SK-N-SH (cell line): ENCODE results near the gene VMP1. TPM values are rescaled to one million over a fixed set of nuclear protein-coding genes. Genes with fewer than 3 reads are reported as not detected.

Experiments used
- CTCF ChIA-PET: fragments of 300-600, 350-600 bp; formaldehyde crosslinking; extraction: SDS; loops from one replicate; lab custom pipeline; 2021; lab: Yijun Ruan, JAX
- POLR2A ChIA-PET: fragments of 350-600 bp; sonication (Branson Sonifier 250); formaldehyde crosslinking; extraction: SDS; loops from one replicate; lab custom pipeline; 2020; ENCODE audit warnings: antibody characterized with exemption, inconsistent platforms; lab: Yijun Ruan, JAX
- DNase-seq: peaks from one replicate; pipeline ENCODE4 v3.0.0; 2012
- H2AFZ ChIP-seq: fragments of 200-600 bp; sonication (generic); 2 replicates; pipeline ENCODE4 v1.8.1; 2016; ENCODE audit warnings: antibody characterized with exemption, mild to moderate bottlenecking, low read depth
- H3F3A ChIP-seq: fragments of 200-600 bp; sonication (generic); replicated peaks from 2 replicates; pipeline ENCODE3; 2016; ENCODE audit warnings: antibody characterized with exemption, mild to moderate bottlenecking; ENCODE audit not compliant: insufficient read depth
- H3K27ac ChIP-seq, 2 experiments: fragments of 200-500 bp in 1 of 2; fragments of 200-600 bp in 1 of 2; sonication (Bioruptor generic) in 1 of 2; sonication (generic), shearing (Covaris generic) in 1 of 2; 2 replicates each; pipeline versions ENCODE4 v1.5.1 to v1.6.1; 2014 to 2016; ENCODE audit warnings: low read depth in 2 of 2, inconsistent platforms in 1 of 2, low read length in 1 of 2, mild to moderate bottlenecking in 1 of 2, mixed read lengths in 1 of 2
- H3K27me3 ChIP-seq: fragments of 200-600 bp; sonication (generic), shearing (Covaris generic); 2 replicates; pipeline ENCODE4 v1.6.1; 2016; ENCODE audit warnings: mixed run types; ENCODE audit not compliant: insufficient read depth
- H3K36me3 ChIP-seq, 2 experiments: fragments of 200-500 bp in 1 of 2; fragments of 200-600 bp in 1 of 2; sonication (Bioruptor generic) in 1 of 2; sonication (generic) in 1 of 2; replicated peaks in 1 of 2; 2 replicates each; pipeline versions ENCODE3 to v1.5.1; 2014 to 2016; ENCODE audit warnings: low read length in 1 of 2, mild to moderate bottlenecking in 1 of 2; ENCODE audit not compliant: insufficient read depth in 2 of 2, control insufficient read depth in 1 of 2
- H3K4me1 ChIP-seq, 2 experiments: fragments of 200-500 bp in 1 of 2; fragments of 200-600 bp in 1 of 2; sonication (Bioruptor generic) in 1 of 2; sonication (generic), shearing (Covaris generic) in 1 of 2; 2 replicates each; pipeline versions ENCODE4 v1.5.1 to v1.6.1; 2014 to 2016; ENCODE audit warnings: low read depth in 1 of 2, low read length in 1 of 2, mixed run types in 1 of 2; ENCODE audit not compliant: insufficient read depth in 2 of 2, control insufficient read depth in 1 of 2
- H3K4me2 ChIP-seq: fragments of 200-600 bp; sonication (generic), shearing (Covaris generic); 2 replicates; pipeline ENCODE4 v1.6.1; 2017; ENCODE audit warnings: mixed run types
- H3K4me3 ChIP-seq, 2 experiments: fragments of 200-500 bp in 1 of 2; fragments of 200-600 bp in 1 of 2; sonication (Bioruptor generic) in 1 of 2; sonication (generic), shearing (Covaris generic) in 1 of 2; 2 replicates each; pipeline versions ENCODE4 v1.5.1 to v1.8.1; 2014 to 2016; ENCODE audit warnings: low read depth in 2 of 2, inconsistent platforms in 1 of 2, low read length in 1 of 2, mild to moderate bottlenecking in 1 of 2, mixed read lengths in 1 of 2, moderate library complexity in 1 of 2
- H3K79me2 ChIP-seq: fragments of 200-600 bp; sonication (generic); 2 replicates; pipeline ENCODE4 v1.8.1; 2017; ENCODE audit warnings: mild to moderate bottlenecking; ENCODE audit not compliant: insufficient read depth
- H3K9ac ChIP-seq: fragments of 200-600 bp; sonication (generic); 2 replicates; pipeline ENCODE4 v1.6.1; 2017; ENCODE audit warnings: mixed run types
- H3K9me2 ChIP-seq: fragments of 200-600 bp; sonication (generic); 2 replicates; pipeline ENCODE4 v1.6.1; 2017; ENCODE audit warnings: mixed run types
- H3K9me3 ChIP-seq: fragments of 200-600 bp; sonication (generic); 2 replicates; pipeline ENCODE4 v1.6.1; 2017; ENCODE audit warnings: mixed run types, mild to moderate bottlenecking, moderate library complexity
- H4K20me1 ChIP-seq: fragments of 200-600 bp; sonication (generic); 2 replicates; pipeline ENCODE4 v1.6.1; 2017; ENCODE audit warnings: mild to moderate bottlenecking, mixed run types; ENCODE audit not compliant: insufficient read depth
- CTCF ChIP-seq: fragments of 200-600 bp; sonication (generic); IDR thresholded peaks from 2 replicates; pipeline ENCODE4 v1.6.1; 2017; ENCODE audit warnings: antibody characterized with exemption, mild to moderate bottlenecking, moderate library complexity
- EP300 ChIP-seq, 2 experiments: IDR thresholded peaks; 2 replicates each; pipeline versions ENCODE4 v1.4.0 to v1.6.1; 2012; ENCODE audit warnings: borderline replicate concordance in 1 of 2, low read depth in 1 of 2, low read length in 1 of 2
- EZH2phosphoT487 ChIP-seq: fragments of 200-600 bp; sonication (generic); IDR thresholded peaks from 2 replicates; pipeline ENCODE4 v1.6.1; 2017; ENCODE audit warnings: low read depth, mixed run types, mild to moderate bottlenecking, antibody characterized with exemption, moderate library complexity, borderline replicate concordance
- FOXJ3 ChIP-seq: sonication (generic); formaldehyde crosslinking; IDR thresholded peaks from 2 replicates; pipeline ENCODE4 v1.5.1; 2020; ENCODE audit warnings: mild to moderate bottlenecking, missing genetic modification reagents
- FOXM1 ChIP-seq: IDR thresholded peaks from 2 replicates; pipeline ENCODE4 v1.4.0; 2012; ENCODE audit warnings: low read depth, mild to moderate bottlenecking
- GATA2 ChIP-seq: sonication (generic); formaldehyde crosslinking; IDR thresholded peaks from 2 replicates; pipeline ENCODE4 v1.5.0; 2020; ENCODE audit warnings: mild to moderate bottlenecking, missing genetic modification reagents
- JUND ChIP-seq: IDR thresholded peaks from 2 replicates; pipeline ENCODE4 v1.4.0; 2012
- MAX ChIP-seq: IDR thresholded peaks from 2 replicates; pipeline ENCODE4 v1.4.0; 2012; ENCODE audit warnings: low read depth
- MEF2A ChIP-seq: IDR thresholded peaks from 2 replicates; pipeline ENCODE4 v1.4.0; 2012; ENCODE audit warnings: low read depth, borderline replicate concordance
- NRF1 ChIP-seq: IDR thresholded peaks from 2 replicates; pipeline ENCODE4 v1.6.1; 2012; ENCODE audit warnings: low read depth, mild to moderate bottlenecking, low read length
- RAD21 ChIP-seq: IDR thresholded peaks from 2 replicates; pipeline ENCODE4 v1.6.1; 2012; ENCODE audit warnings: mild to moderate bottlenecking, low read length
- RCOR1 ChIP-seq: fragments of 150-350 bp; IDR thresholded peaks from 2 replicates; pipeline ENCODE4 v1.6.1; 2017; ENCODE audit warnings: antibody characterized with exemption, low read length
- REST ChIP-seq: IDR thresholded peaks from 2 replicates; pipeline ENCODE4 v1.6.1; 2012; ENCODE audit warnings: mild to moderate bottlenecking, low read depth, low read length, moderate library complexity
- RXRA ChIP-seq: IDR thresholded peaks from 2 replicates; pipeline ENCODE4 v1.4.0; 2012; ENCODE audit warnings: low read depth, mild to moderate bottlenecking, borderline replicate concordance
- TEAD4 ChIP-seq: IDR thresholded peaks from 2 replicates; pipeline ENCODE4 v1.4.0; 2012; ENCODE audit warnings: mild to moderate bottlenecking, borderline replicate concordance; ENCODE audit not compliant: insufficient read depth
- USF1 ChIP-seq: IDR thresholded peaks from 2 replicates; pipeline ENCODE4 v1.4.0; 2012; ENCODE audit warnings: low read depth, borderline replicate concordance
- ZBTB33 ChIP-seq: IDR thresholded peaks from 2 replicates; pipeline ENCODE4 v1.4.0; 2012; ENCODE audit warnings: low read depth, borderline replicate concordance
- polyA plus RNA-seq, 3 experiments: library from polyadenylated mRNA; depleted of rRNA; stranded (reverse); fragments of >200 nt; gene quantifications; 2 replicates each; pipeline ENCODE4 v1.2.3, GENCODE V29; 2012

The VMP1 gene
- polyA plus RNA-seq, 1 of the 3 experiments (the other 2 are of a cell fraction): 169 TPM

GRCh38 chr17:59751955-59752413 lies 44.5 kb downstream of the VMP1 start (continued):
- TF ChIP-seq CTCF (no peak), MAX (no peak), RAD21 (no peak), FOXM1 (no peak), EZH2phosphoT487 (no peak), JUND (no peak), ZBTB33 (no peak), RCOR1 (no peak)
- TF ChIP-seq, all 33 proteins: peak for 0

- Histone ChIP-seq H3K27ac (peak overlapping the region; percentile 62 to 99; a peak in 3 of 4 replicates), H3K79me2 (peaks cover 47% of the 10 kb centered on the region), H3K27me3 (no peaks in the 10 kb centered on the region), H3K9me2 (no peaks in the 10 kb centered on the region), H3K4me1 (peaks cover 0 to 38% of the 10 kb centered on the region in 2 experiments; a peak in 3 of 4 replicates), H3K36me3 (peaks cover 0 to 3% of the 10 kb centered on the region in 2 experiments), H3K9ac (peak overlapping the region; percentile 89; the same call in 1 of the 2 replicates), H3K9me3 (no peaks in the 10 kb centered on the region), H3K4me2 (peak overlapping the region; percentile 1; the same call in 1 of the 2 replicates), H4K20me1 (no peaks in the 10 kb centered on the region), H2AFZ (no peak overlapping the region; the same call in 1 of the 2 replicates), H3F3A (peaks cover 52% of the 10 kb centered on the region), H3K4me3 (no peak overlapping the region)
- no peak for DNase-seq
- POLR2A ChIA-PET: interaction anchor here (0.6 kb wide), 1 partner anchor 389 kb away, joined by 5 read pairs; no protein-coding TSS in a partner anchor
- CTCF ChIA-PET: interaction anchor here (0.8 to 4.6 kb wide), 20 partner anchors 9 to 284 kb away, joined by 3 to 33 read pairs (median 8); no protein-coding TSS in a partner anchor
- TF ChIP-seq USF1 (no peak), MAX (no peak), RXRA (no peak), TEAD4 (no peak), NRF1 (no peak), FOXJ3 (CRISPR knock-in tag) (no peak), GATA2 (CRISPR knock-in tag) (no peak), ZBTB33 (no peak), REST (no peak), EP300 (IDR thresholded peaks at IDR 0.05; ENCODE audit: borderline replicate concordance in 1 of 2, low read depth in 1 of 2, low read length in 1 of 2) (0 out of 4 replicates have a peak, but pooled peaks of 1 of the 2 experiments have one; percentile 30), MEF2A (no peak)
Measured at GRCh38 chr17:59752446-59752845, 45.0 kb downstream of the VMP1 start.
